HG03280 (cell line): ENCODE data around the gene RFNG.

ENCODE experiments used
- ATAC-seq: cut with Tn5 transposase; IDR thresholded peaks from one replicate; pipeline ENCODE4 v1.9.1; 2021; ENCODE audit warnings: mild to moderate bottlenecking, moderate library complexity; ENCODE audit not compliant: unreplicated experiment

The RFNG gene

DNA sequence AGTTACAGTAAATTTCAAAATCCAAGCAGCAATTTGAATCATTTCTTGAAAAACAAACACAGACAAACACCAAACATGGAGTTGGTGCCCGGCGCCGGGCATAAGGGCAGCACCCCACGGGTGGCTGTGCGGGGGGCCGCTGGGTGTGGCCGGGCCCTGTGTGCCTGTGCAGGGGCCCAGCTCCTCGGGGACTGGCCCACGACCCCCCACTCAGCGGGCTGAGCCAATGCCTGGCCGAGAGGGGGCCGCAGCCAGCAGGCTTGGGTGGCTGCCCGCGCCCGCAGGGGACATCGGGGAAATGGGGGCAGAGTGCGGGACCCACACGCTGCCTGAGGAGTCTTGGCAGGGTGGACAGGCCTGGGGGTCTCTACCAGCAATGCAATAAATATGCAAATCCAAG, 26.8 kb upstream of the RFNG start:
- no peak for ATAC-seq

DNA sequence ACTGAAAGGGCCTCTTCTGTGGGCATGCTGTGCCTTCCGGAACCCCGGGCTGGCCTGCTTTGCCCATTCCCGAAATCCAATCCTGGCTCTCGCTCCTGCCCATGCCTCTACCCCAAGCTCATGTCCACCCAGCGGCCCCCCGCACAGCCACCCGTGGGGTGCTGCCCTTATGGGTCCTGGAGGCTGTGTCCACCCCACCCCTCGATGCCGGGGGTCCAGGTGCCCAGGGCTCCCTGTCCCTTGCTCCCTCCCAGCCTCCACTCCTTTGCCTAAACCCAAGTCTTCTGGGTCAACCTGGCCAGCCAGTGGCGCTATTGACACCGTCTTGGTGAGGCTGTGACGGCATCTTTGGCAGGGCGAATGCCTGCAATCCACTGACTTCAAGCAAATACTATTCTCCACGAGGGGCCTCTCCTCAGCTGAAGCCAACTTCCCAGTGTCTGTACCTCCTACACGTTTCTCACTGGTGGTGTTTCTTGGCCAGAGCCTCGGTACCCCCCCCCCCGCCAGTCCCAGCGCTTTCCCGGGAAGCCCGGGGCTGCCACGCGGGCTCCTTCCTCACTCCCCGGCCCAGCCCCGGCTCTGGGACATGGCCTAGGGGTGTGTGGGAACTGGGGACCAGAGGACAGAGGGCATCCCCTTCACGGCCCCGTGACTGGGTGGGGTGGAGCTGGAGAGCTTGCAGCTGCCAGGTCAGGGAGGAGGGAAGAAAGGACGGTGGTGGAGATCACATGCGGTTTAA, 26.2 kb upstream of the RFNG start:
- no peak for ATAC-seq

DNA sequence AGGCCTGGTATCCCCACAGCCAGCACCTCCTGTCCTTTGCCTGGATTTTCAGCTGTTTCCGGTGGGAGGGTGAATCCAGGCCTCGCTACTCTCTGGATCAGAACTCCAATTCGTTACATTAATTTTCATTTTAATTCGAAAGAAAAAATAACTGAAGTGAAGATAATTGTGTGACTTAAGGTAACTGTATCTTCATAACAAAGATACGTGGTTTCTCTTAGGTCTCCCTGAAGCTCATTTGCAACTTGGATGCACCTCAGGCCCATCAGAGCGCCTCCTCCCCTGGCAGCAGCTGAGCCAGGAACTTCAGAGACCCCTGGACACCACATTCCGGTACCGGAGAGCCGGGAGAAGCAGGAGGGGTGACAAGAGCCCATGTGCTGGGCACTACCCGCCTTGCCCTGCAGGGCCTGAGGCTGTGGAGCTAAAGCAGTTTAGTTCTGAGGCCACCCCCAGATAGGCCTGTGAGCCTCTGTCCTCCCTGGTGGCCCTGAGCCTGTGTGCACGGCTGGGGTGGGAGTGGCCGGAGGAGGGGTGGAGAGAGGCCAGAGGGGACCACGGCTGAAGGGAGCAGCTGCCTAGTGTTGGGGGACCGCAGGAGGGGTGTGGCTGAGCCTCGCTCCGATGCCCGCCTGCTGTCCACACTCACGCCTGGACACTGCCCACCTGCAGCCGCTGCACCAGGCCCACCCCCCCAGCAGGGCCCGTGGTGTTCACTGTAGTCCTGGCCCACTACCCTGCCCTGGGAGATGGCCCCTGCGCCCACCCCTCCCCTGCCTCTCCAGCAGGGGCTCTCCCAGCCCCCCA, 25.4 kb upstream of the RFNG start:
- ATAC-seq: no peak

DNA sequence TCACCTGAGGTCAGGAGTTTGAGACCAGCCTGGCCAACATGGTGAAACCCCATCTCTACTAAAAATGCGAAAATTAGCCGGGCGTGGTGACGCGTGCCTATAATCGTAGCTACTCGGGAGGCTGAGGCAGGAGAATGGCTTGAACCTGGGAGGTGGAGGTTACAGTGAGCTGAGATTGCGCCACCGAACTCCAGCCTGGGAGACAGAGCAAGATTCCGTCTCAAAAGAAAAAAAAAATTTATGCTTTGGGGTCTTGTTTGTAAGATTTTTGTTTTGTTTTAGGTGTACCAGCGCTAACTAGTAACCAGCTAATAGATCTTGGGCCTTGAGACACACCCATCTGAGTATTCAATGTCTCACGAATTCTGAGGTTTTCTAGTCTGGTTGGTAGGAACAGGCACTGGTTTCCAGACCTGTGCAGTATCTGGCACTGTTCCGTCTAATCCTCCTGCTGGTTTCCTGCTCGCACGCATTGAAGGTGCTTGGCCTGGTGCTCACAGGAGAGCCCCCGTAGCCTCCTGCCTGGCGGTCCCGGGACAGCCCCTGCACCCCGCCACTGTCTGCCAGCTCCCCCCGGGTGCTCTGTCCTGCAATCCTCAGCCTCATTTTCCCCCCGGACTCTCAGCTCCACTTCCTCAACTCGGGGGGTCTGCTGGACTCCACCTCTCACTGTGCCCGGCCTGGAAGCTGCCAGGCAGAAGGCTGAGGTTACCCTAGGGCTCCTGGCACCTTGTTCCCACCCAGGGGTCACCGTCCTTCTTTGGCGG, 24.6 kb upstream of the RFNG start:
- no peak for ATAC-seq

DNA sequence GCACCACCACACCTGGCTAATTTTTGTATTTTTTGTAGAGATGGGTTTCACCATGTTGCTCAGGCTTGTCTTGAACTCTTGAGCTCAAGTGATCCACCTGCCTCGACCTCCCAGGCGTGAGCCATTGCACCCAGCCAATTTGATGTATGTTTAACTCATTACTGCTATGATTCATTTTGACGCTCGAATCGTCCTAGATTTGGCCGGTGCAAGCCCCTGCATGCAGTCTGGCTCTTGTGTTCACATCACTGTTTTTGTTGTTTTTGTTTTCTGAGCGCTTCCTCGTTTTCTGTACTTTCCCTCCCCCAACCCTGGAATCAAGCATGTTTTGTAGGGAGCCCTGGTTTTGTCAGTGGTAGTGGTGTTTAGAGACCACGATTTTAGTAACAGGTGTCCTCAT, 21.8 kb upstream of the RFNG start:
- no peak for ATAC-seq

DNA sequence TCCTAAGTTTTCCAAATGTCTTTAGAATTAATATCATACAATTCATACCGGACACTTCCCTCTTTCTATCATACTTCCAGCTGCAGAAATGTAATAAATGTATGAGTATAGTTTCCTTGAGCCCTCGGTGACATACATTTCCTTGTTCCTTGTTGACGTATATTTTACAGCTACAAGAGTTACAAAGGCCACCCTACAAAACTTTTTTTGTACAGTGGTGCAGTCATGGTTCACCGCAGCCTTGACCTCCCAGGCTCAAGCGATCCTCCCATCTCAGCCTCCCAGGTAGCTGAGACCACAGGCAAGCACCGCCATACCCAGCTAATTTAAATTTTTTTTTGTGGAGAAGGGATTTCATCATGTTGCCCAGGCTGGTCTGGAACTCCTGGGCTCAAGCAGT, 21.2 kb upstream of the RFNG start:
- no peak for ATAC-seq

DNA sequence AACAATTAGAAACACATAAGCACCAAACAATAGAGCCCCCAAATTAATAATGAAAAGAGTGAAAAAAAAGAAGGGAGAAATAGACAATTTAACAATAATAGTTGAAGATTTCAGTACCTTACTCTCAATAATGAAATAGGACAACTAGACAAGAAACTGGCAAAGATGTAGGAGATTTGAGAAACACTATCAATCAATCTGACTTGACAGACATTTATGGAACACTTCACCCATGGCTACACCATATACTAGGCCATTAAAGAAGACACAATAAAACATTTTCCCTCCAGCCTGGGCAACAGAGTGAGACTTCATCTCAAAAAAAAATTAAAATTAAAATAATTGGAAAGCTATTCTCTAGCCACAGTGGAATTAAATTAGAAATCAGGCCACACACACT, 19.0 kb upstream of the RFNG start:
- ATAC-seq: no peak

DNA sequence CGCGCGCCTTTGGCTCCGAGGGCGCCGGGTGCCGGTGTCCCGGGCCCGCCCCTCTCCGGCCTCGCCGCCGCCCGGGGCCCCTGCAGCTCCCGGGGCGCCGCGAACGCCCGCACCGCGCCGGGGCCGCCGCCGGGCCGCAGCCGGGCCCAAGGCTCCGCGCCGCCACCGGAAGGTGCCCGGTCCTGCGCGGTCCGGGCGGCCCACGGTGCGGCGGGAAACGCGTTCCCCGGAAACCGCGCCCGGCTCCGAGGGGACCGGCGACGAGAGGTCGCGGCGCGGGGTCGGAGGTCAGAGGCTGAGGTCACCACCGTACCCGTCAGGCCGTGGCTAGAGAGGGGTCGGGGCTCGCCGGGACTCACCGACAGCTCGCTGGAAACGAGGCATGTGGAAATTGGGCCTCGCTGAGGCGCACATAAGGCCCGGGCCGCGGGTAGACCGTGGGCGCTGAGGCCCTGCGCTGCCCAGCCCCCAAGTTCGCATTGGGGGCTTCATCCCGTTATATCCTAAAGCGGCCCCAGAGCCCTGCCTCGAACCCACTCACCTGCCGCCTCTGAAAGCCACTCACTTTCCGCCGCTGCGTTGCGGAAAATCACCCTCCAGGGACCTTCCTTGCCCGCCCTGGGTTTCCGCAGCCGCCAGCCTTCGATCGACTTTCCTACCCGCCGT, 14.2 kb upstream of the RFNG start, which contains the start of gene DUS1L:
TSS of gene DUS1L (minus strand) at position 167 of the 666 bp plus-strand sequence. CDS start 745 bp downstream, outside the sequence.
- ATAC-seq: peak; percentile 81

DNA sequence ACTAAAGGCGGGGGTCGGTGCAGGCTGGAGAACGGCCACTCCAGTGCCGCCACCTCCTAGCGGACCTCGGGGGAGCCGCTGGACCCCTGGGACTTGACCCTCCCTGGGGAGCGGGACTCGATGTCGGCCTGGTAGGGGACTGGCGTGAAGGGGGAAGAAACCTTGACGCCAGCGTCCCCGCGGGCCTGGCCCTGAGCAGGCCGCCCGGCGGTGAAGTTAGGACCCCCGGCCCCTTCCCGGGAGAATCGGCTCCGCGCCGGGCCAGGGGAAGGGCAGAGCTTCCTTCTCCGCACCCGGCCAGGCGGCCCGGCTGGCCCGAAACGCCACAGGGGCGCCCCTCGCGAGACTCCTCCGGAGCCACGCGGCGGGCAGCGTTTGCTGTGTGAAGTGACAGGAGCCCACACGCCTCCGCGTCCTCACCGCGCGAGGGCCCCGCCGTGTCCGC, 13.6 kb upstream of the RFNG start:
- peak; percentile 14 for ATAC-seq

DNA sequence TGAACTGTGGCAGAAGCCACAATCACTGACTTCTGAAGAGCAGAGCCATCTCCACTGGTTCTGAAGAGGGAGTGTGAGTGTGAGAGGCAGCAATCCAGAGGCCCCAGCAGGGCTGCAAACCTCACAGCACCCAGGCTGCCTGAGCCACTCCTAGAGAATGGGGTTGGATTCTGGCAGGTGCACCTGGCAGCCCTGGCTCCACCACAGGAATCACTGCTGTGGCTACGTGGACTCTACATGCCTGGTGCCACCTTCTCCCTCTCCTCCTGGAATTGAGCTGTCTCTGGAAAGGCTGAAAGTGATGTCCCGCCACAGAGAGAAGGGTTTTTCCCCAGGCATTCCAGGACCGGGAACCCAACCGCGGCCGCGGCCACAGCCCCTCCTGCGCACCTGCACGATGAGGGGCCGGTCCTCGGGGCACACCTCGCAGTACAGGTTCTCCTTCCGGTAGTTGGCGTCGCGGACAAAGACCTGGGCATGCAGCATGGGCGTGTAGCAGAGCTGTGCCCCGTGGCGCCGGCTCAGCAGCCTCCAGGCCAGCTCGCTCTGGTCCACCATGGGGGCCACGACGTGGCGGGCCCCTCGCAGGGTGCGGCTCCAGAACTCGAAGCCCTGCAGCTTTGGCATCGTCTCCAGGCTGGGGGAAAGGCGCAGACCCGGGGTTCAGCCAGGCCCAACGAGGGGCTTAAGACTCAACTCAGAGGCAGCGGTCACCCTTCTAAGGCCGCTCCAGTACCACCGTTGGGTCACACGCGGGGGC, 13.0 kb upstream of the RFNG start:
- no peak for ATAC-seq

DNA sequence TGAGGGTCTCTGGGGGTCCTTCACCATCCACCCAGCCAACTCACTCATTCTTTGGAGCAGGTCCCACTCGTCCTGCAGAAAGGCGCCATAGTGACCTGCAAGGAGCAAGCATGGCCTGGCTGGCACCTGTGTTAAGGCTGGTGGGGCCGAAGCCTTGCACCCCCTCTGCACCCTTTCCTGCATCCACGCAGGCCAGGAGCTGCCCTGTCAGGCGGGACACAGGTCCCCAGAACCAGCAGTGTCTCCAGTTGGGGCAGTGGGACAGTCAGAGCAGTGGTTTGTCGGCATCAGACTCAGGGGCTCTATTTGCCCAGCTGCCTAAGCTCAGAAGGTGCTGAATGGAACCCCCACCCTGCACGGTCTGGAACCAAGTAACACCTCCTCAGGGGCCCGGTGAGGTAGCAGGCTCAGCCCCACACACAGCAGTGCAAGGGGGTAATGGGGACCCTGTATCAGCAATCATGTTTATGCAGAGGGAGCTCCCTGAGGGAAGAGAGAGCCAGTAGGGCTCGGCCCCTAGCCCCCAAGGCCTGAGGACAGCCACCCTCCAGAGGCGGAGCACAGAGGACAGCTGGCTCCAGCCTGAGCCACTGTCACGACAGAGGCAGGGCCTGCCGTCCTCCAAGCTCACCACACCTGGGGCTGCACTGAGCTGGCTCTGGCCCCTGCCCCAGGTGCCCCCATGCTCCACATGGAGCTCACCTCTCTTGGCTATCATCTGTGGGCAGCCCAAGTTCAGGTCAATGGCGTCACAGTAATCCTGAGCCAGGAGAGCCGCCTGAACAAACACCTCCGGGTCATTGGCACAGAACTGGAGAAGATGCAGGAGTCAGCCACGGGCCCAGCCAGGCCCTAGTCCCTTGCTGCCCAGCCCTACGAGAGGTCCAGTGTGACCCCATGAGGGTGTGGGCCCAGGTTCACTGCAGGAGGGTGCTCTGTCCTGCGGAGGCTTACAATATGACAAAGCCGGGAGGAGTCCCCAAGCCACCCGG, 12.1 kb upstream of the RFNG start:
- no peak for ATAC-seq

DNA sequence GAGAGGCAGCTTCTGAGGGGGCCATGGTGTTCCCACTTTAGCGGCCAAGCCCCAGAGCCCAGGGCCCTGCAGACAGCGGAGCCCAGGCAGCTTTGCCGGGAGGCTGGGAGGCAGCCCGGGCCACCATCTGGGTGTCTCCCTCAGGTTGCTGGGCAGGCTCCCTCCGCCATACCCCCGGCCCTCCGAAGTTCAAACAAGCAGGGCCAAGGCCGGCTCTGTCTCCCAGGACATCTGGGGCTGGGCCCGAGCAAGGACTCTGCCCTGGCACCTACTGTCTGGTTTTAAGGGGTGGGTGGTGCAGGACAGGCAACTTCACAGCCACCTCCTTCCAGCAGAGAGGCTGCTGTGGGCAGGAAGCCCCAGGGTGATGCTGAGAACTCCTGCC, 11.4 kb upstream of the RFNG start:
- ATAC-seq: no peak

DNA sequence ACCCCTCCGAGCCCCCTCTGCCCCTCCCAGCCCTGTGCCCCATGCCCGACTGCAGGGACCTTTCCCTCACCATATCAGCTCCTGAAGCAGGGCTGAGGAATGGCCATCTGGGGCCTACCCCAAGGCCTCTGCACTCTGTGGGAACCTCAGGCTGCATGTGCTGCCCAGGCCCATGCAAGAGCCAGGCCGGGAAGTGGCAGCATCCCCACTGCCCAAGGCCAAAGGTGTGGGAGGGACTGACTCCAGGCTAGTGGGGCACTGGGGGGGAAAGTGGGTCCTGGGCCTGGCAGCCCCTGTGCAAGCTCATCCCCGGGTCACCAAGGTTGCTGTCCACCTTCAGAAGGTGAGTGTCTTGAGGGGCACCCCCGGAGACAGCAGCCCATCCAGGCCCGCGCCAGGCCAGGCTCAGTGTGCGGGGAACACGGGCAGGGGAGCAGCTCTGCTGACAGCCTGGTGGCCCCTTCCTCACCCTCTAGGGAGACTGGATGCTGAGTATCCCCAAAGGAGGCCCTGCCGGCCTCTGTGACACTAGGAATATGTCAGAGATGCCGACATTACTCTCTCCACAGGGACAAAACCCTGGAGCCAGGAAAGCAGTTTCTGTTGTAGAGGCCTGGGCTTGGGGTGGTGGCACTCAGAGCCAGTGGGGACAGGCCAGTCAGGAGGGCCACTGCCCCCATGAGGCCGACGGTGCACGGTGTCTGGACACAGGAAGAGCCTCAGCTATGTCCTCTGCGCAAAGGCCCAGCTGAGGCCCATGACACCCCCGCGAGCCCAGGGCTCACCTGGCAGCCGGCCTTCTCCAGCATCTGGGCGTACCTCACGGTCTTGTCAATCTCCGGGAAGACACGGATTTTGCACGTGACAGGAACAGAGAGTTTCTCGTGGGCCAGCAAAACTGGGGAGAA, 10.7 kb upstream of the RFNG start:
- no peak for ATAC-seq

DNA sequence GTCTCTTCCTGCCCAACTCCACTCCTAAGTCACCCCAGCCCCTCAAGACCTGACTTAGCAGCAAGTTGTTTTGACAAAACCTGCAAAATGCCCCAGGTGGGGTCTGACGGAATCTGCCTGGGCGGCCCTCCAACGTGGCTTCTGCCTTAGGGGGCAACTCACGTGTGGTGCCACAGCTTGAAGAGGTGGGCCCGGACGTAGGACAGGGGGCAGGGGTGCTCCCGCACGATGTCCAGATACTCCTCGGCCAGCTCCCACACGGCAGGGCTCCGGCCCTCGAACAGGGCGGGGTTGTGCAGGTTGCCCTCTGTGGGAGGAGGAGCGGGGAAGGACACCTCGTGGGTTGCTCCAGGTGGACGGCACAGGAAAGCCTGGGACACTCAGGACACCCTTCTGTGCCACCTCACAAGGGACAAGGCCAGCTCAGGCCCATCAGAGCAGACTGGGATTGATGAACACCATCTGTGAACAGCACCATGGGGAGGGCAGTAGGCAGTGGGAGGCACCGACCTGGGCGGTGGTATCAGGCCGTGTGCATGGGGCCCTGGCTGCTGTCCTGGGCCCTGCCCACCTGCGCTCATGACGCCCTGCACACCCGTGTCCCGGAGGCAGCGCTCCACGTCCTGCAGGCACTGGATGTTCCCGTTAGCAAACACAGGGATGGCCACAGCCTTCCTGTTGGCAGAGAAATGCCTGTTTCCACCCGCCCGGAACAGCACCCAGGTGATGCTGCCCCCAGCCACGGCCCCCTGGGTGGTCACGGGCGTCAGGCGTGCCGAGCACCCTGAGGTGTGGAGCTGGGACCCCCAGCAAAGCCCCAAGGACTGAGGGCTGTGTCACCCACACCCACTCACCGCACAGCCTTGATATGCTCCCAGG, 9.7 kb upstream of the RFNG start:
- no peak for ATAC-seq

DNA sequence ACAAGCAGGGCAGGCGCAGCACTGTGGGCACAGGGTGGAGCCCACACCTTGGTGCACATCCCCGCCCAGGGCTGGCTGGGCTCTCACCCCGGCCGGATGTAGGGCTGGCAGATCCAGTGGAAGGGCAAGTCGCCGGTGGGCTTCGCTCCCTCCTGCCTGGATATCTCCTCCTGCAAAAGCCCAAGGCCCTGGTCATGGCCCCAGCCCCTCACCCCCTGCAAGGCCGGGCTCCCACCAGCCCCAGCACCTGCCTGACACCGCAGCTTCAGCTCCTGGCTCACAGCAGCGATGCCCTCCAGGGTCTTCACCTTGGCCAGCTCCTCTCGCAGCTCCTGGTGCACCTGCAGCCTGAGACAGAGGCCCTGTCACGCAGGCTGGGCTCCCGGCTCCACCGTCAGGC, 9.0 kb upstream of the RFNG start:
- ATAC-seq: no peak

DNA sequence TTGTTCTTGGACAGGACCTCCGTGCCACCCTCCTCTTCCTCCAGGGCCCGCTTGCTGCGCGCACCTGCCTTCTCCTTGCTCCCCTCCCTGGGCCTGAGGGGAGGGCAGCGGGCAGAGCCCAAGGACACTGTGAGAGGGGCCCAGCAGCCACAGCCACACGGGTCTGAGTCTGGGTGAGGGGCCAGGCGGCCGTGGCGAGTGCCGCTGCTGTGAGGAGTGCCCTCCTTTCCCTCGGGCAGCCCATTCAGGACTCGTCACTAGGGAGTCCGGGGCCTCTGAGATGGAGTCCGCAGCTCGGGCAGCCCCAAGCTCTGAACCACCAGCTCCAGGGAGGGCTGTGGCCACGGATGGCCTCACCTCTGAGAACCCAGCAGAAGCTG, 8.4 kb upstream of the RFNG start:
- ATAC-seq: no peak
